OCI-LY7 (cell line): Measurements from ENCODE around the gene PCDHGB6. TPM values are rescaled to one million over a fixed set of nuclear protein-coding genes. Genes with fewer than 3 reads are reported as not detected.
"Not testable (repeated sequence)": the region's sequence is repeated elsewhere in the genome, so short reads cannot be mapped to it uniquely, and the experiment has no call there.

Experiments used
- BruUV-seq: library from RNA; stranded (reverse); fragments of 400-500 nt; replicated peaks from 2 replicates; lab custom pipeline; 2021; lab: Mats Ljungman, UMichigan
- CTCF ChIA-PET: fragments of 300-600 bp; sonication (Branson Sonifier 250); formaldehyde crosslinking; loops from one replicate; lab custom pipeline; 2022; ENCODE audit warnings: antibody characterized with exemption; ENCODE audit not compliant: unreplicated experiment; lab: Charles Lee
- POLR2A ChIA-PET: fragments of 300-600 bp; sonication (Branson Sonifier 250); formaldehyde crosslinking; loops from one replicate; lab custom pipeline; 2022; ENCODE audit warnings: antibody characterized with exemption; lab: Charles Lee
- DNase-seq: peaks from one replicate; pipeline ENCODE4 v3.0.0-alpha.2; 2015; ENCODE audit warnings: low spot score
- H2AFZ ChIP-seq: fragments of 200-600 bp; sonication (generic), shearing (Covaris generic); 2 replicates; pipeline ENCODE4 v1.6.1; 2014; ENCODE audit warnings: mild to moderate bottlenecking, antibody characterized with exemption, low read length, moderate library complexity
- H3K27ac ChIP-seq: fragments of 200-600 bp; sonication (generic); 2 replicates; pipeline ENCODE4 v1.5.1; 2014; ENCODE audit warnings: mixed run types, low read depth, mild to moderate bottlenecking, moderate library complexity, low read length, inconsistent platforms; ENCODE audit not compliant: poor library complexity, severe bottlenecking
- H3K36me3 ChIP-seq: fragments of 200-600 bp; sonication (generic); 2 replicates; pipeline ENCODE4 v1.6.1; 2014; ENCODE audit warnings: mild to moderate bottlenecking, antibody characterized with exemption, low read length, moderate library complexity, mixed read lengths; ENCODE audit not compliant: insufficient read depth
- H3K4me1 ChIP-seq: fragments of 200-600 bp; sonication (generic); 2 replicates; pipeline ENCODE4 v1.5.1; 2014; ENCODE audit warnings: mild to moderate bottlenecking, low read length; ENCODE audit not compliant: insufficient read depth, poor library complexity, severe bottlenecking
- H3K4me2 ChIP-seq: fragments of 200-600 bp; sonication (generic); 2 replicates; pipeline ENCODE4 v1.6.1; 2014; ENCODE audit warnings: mild to moderate bottlenecking, low read length
- H3K4me3 ChIP-seq: fragments of 200-600 bp; sonication (generic); 2 replicates; pipeline ENCODE4 v1.5.1; 2014; ENCODE audit warnings: mild to moderate bottlenecking, low read depth, low read length; ENCODE audit not compliant: poor library complexity, severe bottlenecking
- H3K79me2 ChIP-seq: fragments of 200-600 bp; sonication (generic); 2 replicates; pipeline ENCODE4 v1.6.1; 2016; ENCODE audit warnings: low read depth, mild to moderate bottlenecking, low read length, moderate library complexity, mixed read lengths; ENCODE audit not compliant: insufficient read depth
- H3K9me2 ChIP-seq: fragments of 200-600 bp; sonication (generic); 2 replicates; pipeline ENCODE4 v1.6.1; 2016; ENCODE audit warnings: mild to moderate bottlenecking, low read length, mixed read lengths; ENCODE audit not compliant: insufficient read depth
- H3K9me3 ChIP-seq: fragments of 200-600 bp; sonication (generic); 2 replicates; pipeline ENCODE4 v1.6.1; 2014; ENCODE audit warnings: mild to moderate bottlenecking, mixed run types, low read length, mixed read lengths
- H4K20me1 ChIP-seq: fragments of 200-600 bp; sonication (generic); 2 replicates; pipeline ENCODE4 v1.6.1; 2014; ENCODE audit warnings: mild to moderate bottlenecking, antibody characterized with exemption, low read length, moderate library complexity, mixed read lengths; ENCODE audit not compliant: insufficient read depth
- CTCF ChIP-seq: fragments of 200-600 bp; sonication (generic); conservative IDR thresholded peaks from 2 replicates; pipeline ENCODE4 v1.5.1; 2014; ENCODE audit warnings: mild to moderate bottlenecking, antibody characterized with exemption, low read length, moderate library complexity, mixed read lengths
- EZH2phosphoT487 ChIP-seq: fragments of 200-600 bp; sonication (generic); IDR thresholded peaks from 2 replicates; pipeline ENCODE4 v1.6.1; 2018; ENCODE audit warnings: low read depth, borderline replicate concordance, mild to moderate bottlenecking, mixed run types, antibody characterized with exemption, low read length, moderate library complexity, mixed read lengths
- intact Hi-C: fragments of 100-400 bp; cut with micrococcal nuclease; formaldehyde crosslinking; loops from one replicate; pipeline ENCODE4 v1.10.0; 2022; ENCODE audit not compliant: unreplicated experiment
- total RNA-seq, 2 experiments: library from RNA; depleted of rRNA in 1 of 2; stranded (reverse); fragments of >200 nt in 1 of 2; shearing (Covaris generic) in 1 of 2; gene quantifications; 2 replicates each; pipeline ENCODE4 v1.2.3, GENCODE V29; 2014 to 2022

The PCDHGB6 gene
- total RNA-seq, 2 experiments from 2014 or later: 4.5 to 4.7 TPM

- CTCF ChIA-PET: no interaction called here
- peak within 1 kb of the TSS; percentile 25 for H3K4me3 ChIP-seq
- no peak within 1 kb of the TSS for H2AFZ ChIP-seq
- intact Hi-C loops: no loop called here
- no peak within 1 kb of the TSS for H3K27ac ChIP-seq
- POLR2A ChIA-PET: interaction anchor here (1.4 kb wide), 1 partner anchor 12 kb away, joined by 3 read pairs; no protein-coding TSS in a partner anchor
- no peaks in the 10 kb centered on the region for H3K9me2 ChIP-seq
- peaks cover 7% of the 10 kb centered on the region for H3K4me1 ChIP-seq
- H3K79me2 ChIP-seq: peaks cover 8% of the 10 kb centered on the region; the same call in 1 of the 2 replicates
- no peaks in the 10 kb centered on the region for H4K20me1 ChIP-seq
- H3K9me3 ChIP-seq: no peaks in the 10 kb centered on the region
- DNase-seq: peak; percentile 41
- H3K36me3 ChIP-seq: no peaks in the 10 kb centered on the region
- TF ChIP-seq EZH2phosphoT487 (no peak), CTCF (peak; percentile 84)
- no TSS peak for BruUV-seq
- H3K4me2 ChIP-seq: peak within 1 kb of the TSS; percentile 40
Observed at GRCh38 chr5:141392429-141393198, 15.2 kb upstream of the PCDHGB6 start, which contains the start of gene PCDHGA8. Gene PCDHGA8, plus strand, starts transcription at chr5:141392633. Its CDS starts 181 bp downstream, at chr5:141392814.

DNA sequence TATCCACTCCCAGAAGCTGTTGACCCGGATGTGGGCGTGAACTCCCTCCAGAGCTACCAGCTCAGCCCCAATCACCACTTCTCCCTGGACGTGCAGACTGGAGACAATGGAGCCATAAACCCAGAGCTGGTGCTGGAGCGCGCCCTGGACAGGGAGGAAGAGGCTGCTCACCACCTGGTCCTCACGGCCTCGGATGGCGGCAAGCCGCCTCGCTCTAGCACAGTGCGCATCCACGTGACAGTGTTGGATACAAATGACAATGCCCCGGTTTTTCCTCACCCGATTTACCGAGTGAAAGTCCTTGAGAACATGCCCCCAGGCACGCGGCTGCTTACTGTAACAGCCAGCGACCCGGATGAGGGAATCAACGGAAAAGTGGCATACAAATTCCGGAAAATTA lies 14.6 kb upstream of the PCDHGB6 start:
- H3K4me1 ChIP-seq: peaks cover 7% of the 10 kb centered on the region
- no peaks in the 10 kb centered on the region for H3K36me3 ChIP-seq
- no peaks in the 10 kb centered on the region for H4K20me1 ChIP-seq
- H3K9me2 ChIP-seq: no peaks in the 10 kb centered on the region
- no peak overlapping the region for H2AFZ ChIP-seq
- H3K4me2 ChIP-seq: no peak overlapping the region
- BruUV-seq: no TSS peak
- POLR2A ChIA-PET: no interaction called here
- peaks cover 8% of the 10 kb centered on the region; the same call in 1 of the 2 replicates for H3K79me2 ChIP-seq
- CTCF ChIA-PET: no interaction called here
- intact Hi-C loops: no loop called here
- no peak for TF ChIP-seq EZH2phosphoT487
- TF ChIP-seq CTCF: no peak
- no peaks in the 10 kb centered on the region for H3K9me3 ChIP-seq
- no peak for DNase-seq
- no peak overlapping the region for H3K4me3 ChIP-seq
- no peak overlapping the region for H3K27ac ChIP-seq

- H3K9me2 ChIP-seq, BruUV-seq, H3K4me3 ChIP-seq, H4K20me1 ChIP-seq, POLR2A ChIA-PET, H3K4me1 ChIP-seq, H3K79me2 ChIP-seq, intact Hi-C loops, H3K27ac ChIP-seq, H3K9me3 ChIP-seq, CTCF ChIA-PET, H2AFZ ChIP-seq, DNase-seq, H3K36me3 ChIP-seq, H3K4me2 ChIP-seq: not testable (repeated sequence)
Observed at GRCh38 chr5:141394401-141395187, 13.2 kb upstream of the PCDHGB6 start.
